ENCODE results near the gene KIRREL3. TPM values are rescaled to one million over a fixed set of nuclear protein-coding genes. Genes with fewer than 3 reads are reported as not detected.

KIRREL3 gene
- total RNA-seq, 1 experiment from 2014 or later, result 2.2 TPM

GRCh38 chr11:126499131-126499752 is 501.3 kb downstream of the KIRREL3 start:
- Histone ChIP-seq H4K20me1 (ENCODE audit: insufficient read depth) (no peaks in the 10 kb centered on the region), H3K79me2 (ENCODE audit: low read depth) (no peaks in the 10 kb centered on the region), H3K36me3 (ENCODE audit: low read depth) (no peaks in the 10 kb centered on the region), H3K9me2 (ENCODE audit: insufficient read depth) (no peaks in the 10 kb centered on the region), H3F3A (ENCODE audit: insufficient read depth, low read depth) (no peaks in the 10 kb centered on the region), H3K27ac (no peak overlapping the region), H3K4me3 (no peak overlapping the region), H3K27me3 (ENCODE audit: insufficient read depth, low read depth) (peaks cover 81% of the 10 kb centered on the region), H3K4me1 (replicated peaks; ENCODE audit: insufficient read depth) (no peaks in the 10 kb centered on the region), H3K9me3 (ENCODE audit: insufficient read depth, low read depth) (no peaks in the 10 kb centered on the region), H2AFZ (no peak overlapping the region), H3K4me2 (no peak overlapping the region)
- TF ChIP-seq CTCF (conservative IDR thresholded peaks at IDR 0.05), result no peak
- TF ChIP-seq EZH2 (IDR thresholded peaks at IDR 0.05; ENCODE audit: low read depth), result no peak
- ChIA-PET POLR2A (ENCODE audit: unreplicated experiment) (no interaction called here), CTCF (no interaction called here)
- intact Hi-C loops (cut with micrococcal nuclease; ENCODE audit: unreplicated experiment), result no loop called here
- BruUV-seq (replicated peaks), result no TSS peak
- DNase-seq, result no peak

- ChIA-PET CTCF (no interaction called here), POLR2A (ENCODE audit: unreplicated experiment) (no interaction called here)
- Histone ChIP-seq H3K4me3 (no peak overlapping the region), H3F3A (ENCODE audit: insufficient read depth, low read depth) (no peaks in the 10 kb centered on the region), H3K4me1 (replicated peaks; ENCODE audit: insufficient read depth) (no peaks in the 10 kb centered on the region), H3K9me2 (ENCODE audit: insufficient read depth) (no peaks in the 10 kb centered on the region), H3K27ac (no peak overlapping the region), H3K36me3 (ENCODE audit: low read depth) (no peaks in the 10 kb centered on the region), H3K9me3 (ENCODE audit: insufficient read depth, low read depth) (no peaks in the 10 kb centered on the region), H2AFZ (no peak overlapping the region), H3K79me2 (ENCODE audit: low read depth) (no peaks in the 10 kb centered on the region), H4K20me1 (ENCODE audit: insufficient read depth) (no peaks in the 10 kb centered on the region), H3K27me3 (ENCODE audit: insufficient read depth, low read depth) (peaks cover 71% of the 10 kb centered on the region), H3K4me2 (no peak overlapping the region)
- no TSS peak for BruUV-seq (replicated peaks)
- no peak for DNase-seq
- no peak for TF ChIP-seq EZH2 (IDR thresholded peaks at IDR 0.05; ENCODE audit: low read depth)
- intact Hi-C loops (cut with micrococcal nuclease; ENCODE audit: unreplicated experiment), result no loop called here
Measured at GRCh38 chr11:126498281-126498680, 502.3 kb downstream of the KIRREL3 start.

DNA sequence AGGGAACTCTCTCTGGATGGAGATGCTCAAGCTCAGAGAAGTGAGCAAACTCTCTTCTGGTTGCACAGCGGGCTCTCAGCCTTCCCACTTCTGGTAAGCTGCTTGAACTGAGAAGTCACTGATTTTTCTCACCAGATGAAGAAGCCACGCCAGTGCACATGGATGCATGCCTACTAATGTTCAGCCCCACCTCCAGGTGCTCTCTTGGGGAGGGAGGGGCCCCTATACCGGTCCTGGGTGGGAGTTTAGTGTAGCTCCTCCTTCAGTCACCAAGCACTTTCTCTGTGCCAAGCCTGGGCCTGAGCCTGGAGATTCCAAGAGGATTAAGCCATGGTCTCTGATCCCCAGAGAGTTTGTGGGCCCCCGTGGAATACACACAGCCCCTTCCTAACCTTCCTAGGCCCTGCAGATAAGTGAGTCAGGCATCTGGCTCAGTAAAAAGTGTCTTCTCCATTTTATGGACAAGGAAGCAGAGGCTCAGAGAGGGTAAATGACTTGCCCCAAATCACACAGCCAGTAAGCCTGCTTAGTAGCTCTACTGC is 502.9 kb downstream of the KIRREL3 start:
- H3K4me3 ChIP-seq, result no peak overlapping the region
- no peak for TF ChIP-seq CTCF (conservative IDR thresholded peaks at IDR 0.05)
- TF ChIP-seq EZH2 (IDR thresholded peaks at IDR 0.05; ENCODE audit: low read depth), result no peak
- intact Hi-C loops (cut with micrococcal nuclease; ENCODE audit: unreplicated experiment), result no loop called here
- H3K4me2 ChIP-seq, result no peak overlapping the region
- H3K36me3 ChIP-seq (ENCODE audit: low read depth), result no peaks in the 10 kb centered on the region
- no peaks in the 10 kb centered on the region for H3K9me3 ChIP-seq (ENCODE audit: insufficient read depth, low read depth)
- H4K20me1 ChIP-seq (ENCODE audit: insufficient read depth), result no peaks in the 10 kb centered on the region
- no peaks in the 10 kb centered on the region for H3F3A ChIP-seq (ENCODE audit: insufficient read depth, low read depth)
- ChIA-PET POLR2A (ENCODE audit: unreplicated experiment) (no interaction called here), CTCF (no interaction called here)
- BruUV-seq (replicated peaks), result no TSS peak
- H3K27ac ChIP-seq, result no peak overlapping the region
- no peaks in the 10 kb centered on the region for H3K4me1 ChIP-seq (replicated peaks; ENCODE audit: insufficient read depth)
- no peak for DNase-seq
- peaks cover 65% of the 10 kb centered on the region for H3K27me3 ChIP-seq (ENCODE audit: insufficient read depth, low read depth)
- H2AFZ ChIP-seq, result no peak overlapping the region
- no peaks in the 10 kb centered on the region for H3K9me2 ChIP-seq (ENCODE audit: insufficient read depth)
- no peaks in the 10 kb centered on the region for H3K79me2 ChIP-seq (ENCODE audit: low read depth)
